Keratinocyte (primary cell): ENCODE results near the gene SPP2. TPM values are rescaled to one million over a fixed set of nuclear protein-coding genes. Genes with fewer than 3 reads are reported as not detected.

Source experiments
- DNase-seq: peaks from one replicate; pipeline ENCODE4 v3.0.0-alpha.2; 2011; ENCODE audit warnings: low read depth, missing footprints, low spot score
- FAIRE-seq: peaks from 2 replicates; lab custom pipeline; 2011; peaks lifted over from hg19 to GRCh38; lab: Jason Lieb, UNC
- H2AFZ ChIP-seq: 2 replicates; pipeline ENCODE4 v1.6.0; 2012; ENCODE audit warnings: low read length, control low read depth, inconsistent platforms; ENCODE audit not compliant: control insufficient read depth
- H3K27ac ChIP-seq: 2 replicates; pipeline ENCODE4 v1.5.1; 2011; ENCODE audit warnings: low read length; ENCODE audit not compliant: control insufficient read depth, insufficient read depth
- H3K27me3 ChIP-seq: 3 replicates; pipeline ENCODE4 v1.6.0; 2011; ENCODE audit warnings: low read length; ENCODE audit not compliant: control insufficient read depth, insufficient read depth; ENCODE audit errors: extremely low read depth
- H3K36me3 ChIP-seq, 2 experiments: 2 replicates in 1 of 2; 3 replicates in 1 of 2; pipeline ENCODE4 v1.5.1; 2011; ENCODE audit warnings: low read length in 2 of 2, mild to moderate bottlenecking in 1 of 2; ENCODE audit not compliant: control insufficient read depth in 2 of 2, insufficient read depth in 2 of 2; ENCODE audit errors: extremely low read depth in 1 of 2
- H3K4me1 ChIP-seq: 3 replicates; pipeline ENCODE4 v1.5.1; 2011; ENCODE audit warnings: low read length; ENCODE audit not compliant: control insufficient read depth, insufficient read depth; ENCODE audit errors: extremely low read depth
- H3K4me2 ChIP-seq: 3 replicates; pipeline ENCODE4 v1.6.0; 2011; ENCODE audit warnings: low read depth, low read length; ENCODE audit not compliant: control insufficient read depth, insufficient read depth; ENCODE audit errors: extremely low read depth
- H3K4me3 ChIP-seq, 3 experiments: fragments of 200-600 bp in 1 of 3; sonication (generic) in 1 of 3; 2 replicates in 2 of 3; 3 replicates in 1 of 3; pipeline ENCODE4 v1.5.1; 2011 to 2016; ENCODE audit warnings: low read length in 3 of 3, mild to moderate bottlenecking in 3 of 3, control low read depth in 2 of 3, inconsistent platforms in 1 of 3, low read depth in 1 of 3, mixed read lengths in 1 of 3, mixed run types in 1 of 3, moderate library complexity in 1 of 3; ENCODE audit not compliant: control insufficient read depth in 2 of 3, insufficient read depth in 2 of 3; ENCODE audit errors: extremely low read depth in 1 of 3
- H3K79me2 ChIP-seq: 2 replicates; pipeline ENCODE4 v1.6.0; 2012; ENCODE audit warnings: low read length; ENCODE audit not compliant: control insufficient read depth, insufficient read depth
- H3K9ac ChIP-seq: 3 replicates; pipeline ENCODE4 v1.6.0; 2011; ENCODE audit warnings: low read length; ENCODE audit not compliant: control insufficient read depth, insufficient read depth; ENCODE audit errors: extremely low read depth
- H3K9me1 ChIP-seq: 3 replicates; pipeline ENCODE4 v1.6.0; 2011; ENCODE audit warnings: low read length; ENCODE audit not compliant: control insufficient read depth, insufficient read depth; ENCODE audit errors: extremely low read depth
- H3K9me3 ChIP-seq: 2 replicates; pipeline ENCODE4 v1.5.1; 2012; ENCODE audit warnings: low read depth, low read length; ENCODE audit not compliant: control insufficient read depth
- H4K20me1 ChIP-seq: 3 replicates; pipeline ENCODE4 v1.6.0; 2011; ENCODE audit warnings: low read length; ENCODE audit not compliant: control insufficient read depth, insufficient read depth; ENCODE audit errors: extremely low read depth
- EZH2 ChIP-seq: IDR thresholded peaks from one replicate; pipeline ENCODE4 v1.6.1; 2012; ENCODE audit warnings: inconsistent platforms, mild to moderate bottlenecking, low read length, moderate library complexity
- dilution Hi-C: fragments of 300-500 bp; cut with MboI; formaldehyde crosslinking; loops from one replicate; pipeline ENCODE4 v1.7.0; 2020; ENCODE audit warnings: low sequenced_read_pairs; ENCODE audit not compliant: extremely low pct_ligation_motif_present
- polyA plus RNA-seq, 5 experiments: library from polyadenylated mRNA; depleted of rRNA in 3 of 5; stranded (reverse) in 3 of 5; stranded (forward) in 1 of 5; unstranded in 1 of 5; fragments of >200 nt; gene quantifications; 1 replicate in 1 of 5; 2 replicates in 3 of 5; 3 replicates in 1 of 5; pipeline versions ENCODE4 v1.2.1 to v1.2.3, GENCODE V29; 2011 to 2012; ENCODE audit warnings: missing spikeins in 2 of 5, low read depth in 1 of 5, low replicate concordance in 1 of 5
- TF ChIP-seq, protein P1 (sequence below), 3 experiments: IDR thresholded peaks in 1 of 3; conservative IDR thresholded peaks in 1 of 3; optimal IDR thresholded peaks in 1 of 3; 2 replicates in 2 of 3; 3 replicates in 1 of 3; pipeline versions ENCODE3 to v1.5.1; 2011; ENCODE audit warnings: low read length in 3 of 3, mild to moderate bottlenecking in 3 of 3, moderate library complexity in 2 of 3, control low read depth in 1 of 3, inconsistent platforms in 1 of 3; ENCODE audit not compliant: insufficient read depth in 2 of 3; ENCODE audit errors: extremely low read depth in 1 of 3

SPP2 gene
- polyA plus RNA-seq, 1 donor (not counting 4 experiments of a cell fraction or from before 2014, with no cell fraction given) = 0.13 TPM

DNA sequence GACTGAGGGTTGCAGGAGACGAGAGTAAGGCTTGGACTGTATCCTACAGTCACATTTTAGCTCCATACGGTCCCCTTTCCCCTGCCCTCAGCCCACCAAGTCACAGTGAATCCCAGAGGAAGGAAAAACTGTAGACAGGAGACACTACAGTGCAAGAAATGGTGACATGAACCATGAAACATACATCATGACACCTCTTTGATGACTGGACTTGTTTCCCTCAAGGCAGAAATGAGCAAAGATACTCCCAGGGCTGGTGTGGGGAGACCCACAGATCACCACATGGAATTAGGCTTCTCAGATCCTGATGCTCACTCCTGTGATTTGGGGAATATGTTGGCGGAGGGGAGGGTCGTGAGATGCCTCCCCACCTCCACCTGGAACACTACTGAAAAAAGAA, 48.2 kb upstream of the SPP2 start:
- no peaks in the 10 kb centered on the region for H3K9me1 ChIP-seq
- no peaks in the 10 kb centered on the region for H4K20me1 ChIP-seq
- H3K4me2 ChIP-seq = no peak overlapping the region
- FAIRE-seq = no peak
- H3K9me3 ChIP-seq = no peaks in the 10 kb centered on the region
- no peak for DNase-seq
- H3K4me3 ChIP-seq = no peak overlapping the region
- dilution Hi-C loops = no loop called here
- H3K36me3 ChIP-seq = no peaks in the 10 kb centered on the region
- H3K27me3 ChIP-seq = no peaks in the 10 kb centered on the region
- H3K4me1 ChIP-seq = peaks cover 10% of the 10 kb centered on the region
- no peaks in the 10 kb centered on the region for H3K79me2 ChIP-seq
- TF ChIP-seq, protein P1, sequence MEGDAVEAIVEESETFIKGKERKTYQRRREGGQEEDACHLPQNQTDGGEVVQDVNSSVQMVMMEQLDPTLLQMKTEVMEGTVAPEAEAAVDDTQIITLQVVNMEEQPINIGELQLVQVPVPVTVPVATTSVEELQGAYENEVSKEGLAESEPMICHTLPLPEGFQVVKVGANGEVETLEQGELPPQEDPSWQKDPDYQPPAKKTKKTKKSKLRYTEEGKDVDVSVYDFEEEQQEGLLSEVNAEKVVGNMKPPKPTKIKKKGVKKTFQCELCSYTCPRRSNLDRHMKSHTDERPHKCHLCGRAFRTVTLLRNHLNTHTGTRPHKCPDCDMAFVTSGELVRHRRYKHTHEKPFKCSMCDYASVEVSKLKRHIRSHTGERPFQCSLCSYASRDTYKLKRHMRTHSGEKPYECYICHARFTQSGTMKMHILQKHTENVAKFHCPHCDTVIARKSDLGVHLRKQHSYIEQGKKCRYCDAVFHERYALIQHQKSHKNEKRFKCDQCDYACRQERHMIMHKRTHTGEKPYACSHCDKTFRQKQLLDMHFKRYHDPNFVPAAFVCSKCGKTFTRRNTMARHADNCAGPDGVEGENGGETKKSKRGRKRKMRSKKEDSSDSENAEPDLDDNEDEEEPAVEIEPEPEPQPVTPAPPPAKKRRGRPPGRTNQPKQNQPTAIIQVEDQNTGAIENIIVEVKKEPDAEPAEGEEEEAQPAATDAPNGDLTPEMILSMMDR (optimal IDR thresholded peaks at IDR 0.05 in 1 of 3, IDR thresholded peaks at IDR 0.05 in 1 of 3, conservative IDR thresholded peaks at IDR 0.05 in 1 of 3; ENCODE audit: extremely low read depth in 1 of 3, insufficient read depth in 2 of 3, low read length in 3 of 3) = no peak
- no peak for TF ChIP-seq EZH2
- H2AFZ ChIP-seq = no peak overlapping the region
- H3K27ac ChIP-seq = no peak overlapping the region
- no peak overlapping the region for H3K9ac ChIP-seq

DNA sequence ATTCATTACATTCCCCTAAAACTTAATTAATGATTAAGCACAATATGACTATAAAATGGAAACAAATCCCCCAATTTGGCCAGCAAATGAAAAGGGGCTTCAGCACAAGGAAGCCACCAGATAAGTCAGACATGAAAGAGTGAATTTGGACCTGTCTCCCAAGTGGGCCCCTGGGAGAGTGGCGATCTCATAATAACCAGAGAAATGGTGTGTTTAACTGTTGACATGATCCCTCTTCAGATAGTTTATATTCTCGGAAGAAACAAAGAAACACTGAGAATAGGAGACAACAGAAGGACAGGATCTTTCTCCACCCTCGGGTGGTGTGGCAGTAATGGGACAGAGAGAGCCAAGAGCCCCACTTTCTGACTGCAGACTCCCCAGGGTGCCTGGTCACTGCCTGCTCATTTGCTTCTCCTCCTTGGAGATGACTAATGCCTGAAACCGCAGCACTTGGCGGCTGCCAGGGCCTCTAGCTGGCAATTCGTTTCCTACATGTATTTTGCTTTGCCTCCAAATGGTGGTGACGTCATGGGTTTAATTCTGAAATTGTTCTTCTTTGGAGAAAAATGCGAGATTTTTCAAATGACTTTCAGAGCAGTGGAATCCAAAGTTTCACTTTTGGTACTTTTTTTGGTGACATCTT, 46.4 kb upstream of the SPP2 start:
- Histone ChIP-seq H3K27me3 (no peaks in the 10 kb centered on the region), H3K9me3 (no peaks in the 10 kb centered on the region), H3K4me3 (no peak overlapping the region), H4K20me1 (no peaks in the 10 kb centered on the region), H3K9me1 (no peaks in the 10 kb centered on the region), H3K9ac (no peak overlapping the region), H3K36me3 (no peaks in the 10 kb centered on the region), H3K4me1 (peaks cover 10% of the 10 kb centered on the region), H3K79me2 (no peaks in the 10 kb centered on the region), H3K4me2 (peak overlapping the region; percentile 2), H2AFZ (no peak overlapping the region), H3K27ac (no peak overlapping the region)
- peak; percentile 90 for FAIRE-seq
- peak; percentile 33 for DNase-seq
- TF ChIP-seq, protein P1 (optimal IDR thresholded peaks at IDR 0.05 in 1 of 3, IDR thresholded peaks at IDR 0.05 in 1 of 3, conservative IDR thresholded peaks at IDR 0.05 in 1 of 3; ENCODE audit: extremely low read depth in 1 of 3, insufficient read depth in 2 of 3, low read length in 3 of 3) = peak in 1 of 3 experiments; percentile 7
- no peak for TF ChIP-seq EZH2
- dilution Hi-C loops = no loop called here
